GM21515 (cell line): ENCODE measurements around the gene CAV3.

Source experiments
- ATAC-seq: cut with Tn5 transposase; IDR thresholded peaks from one replicate; pipeline ENCODE4 v1.9.1; 2021; ENCODE audit not compliant: unreplicated experiment

CAV3 gene

DNA sequence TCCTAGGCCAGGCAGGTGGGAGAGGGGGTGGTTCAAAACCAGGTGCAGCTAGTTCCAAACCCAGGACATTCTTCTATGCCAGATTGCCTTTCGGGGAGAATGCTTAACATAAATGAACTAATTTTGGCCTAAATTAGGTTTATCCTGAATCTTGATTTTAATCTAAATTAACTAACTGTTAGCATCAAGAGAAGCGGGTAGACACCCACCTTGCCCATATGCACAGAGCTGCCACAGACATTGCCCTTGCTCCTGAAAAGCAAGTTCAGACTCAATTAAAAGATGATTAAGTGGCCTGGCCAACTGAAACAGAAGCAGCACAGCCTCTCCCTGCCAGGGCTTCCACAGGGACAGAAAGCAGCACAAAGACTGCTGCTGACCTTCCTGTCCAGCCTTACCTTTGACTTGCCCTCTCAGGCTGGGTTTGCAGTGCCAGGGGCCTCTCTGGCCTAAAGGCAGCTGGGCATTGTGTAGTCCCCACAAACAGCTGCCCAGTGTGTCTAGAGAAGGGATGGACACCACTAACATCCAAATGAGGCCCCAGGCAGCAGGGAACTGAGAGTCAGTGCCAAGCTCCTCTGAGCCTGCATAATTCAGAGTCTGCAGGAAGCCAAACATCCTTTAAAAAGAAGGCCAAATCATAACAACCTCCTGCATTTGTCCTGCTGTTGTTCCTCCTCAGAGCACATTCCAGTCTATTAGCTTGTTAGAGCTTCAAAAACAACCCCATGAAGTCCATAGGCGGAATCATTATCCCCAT lies 51.3 kb downstream of the CAV3 start:
- no peak for ATAC-seq

DNA sequence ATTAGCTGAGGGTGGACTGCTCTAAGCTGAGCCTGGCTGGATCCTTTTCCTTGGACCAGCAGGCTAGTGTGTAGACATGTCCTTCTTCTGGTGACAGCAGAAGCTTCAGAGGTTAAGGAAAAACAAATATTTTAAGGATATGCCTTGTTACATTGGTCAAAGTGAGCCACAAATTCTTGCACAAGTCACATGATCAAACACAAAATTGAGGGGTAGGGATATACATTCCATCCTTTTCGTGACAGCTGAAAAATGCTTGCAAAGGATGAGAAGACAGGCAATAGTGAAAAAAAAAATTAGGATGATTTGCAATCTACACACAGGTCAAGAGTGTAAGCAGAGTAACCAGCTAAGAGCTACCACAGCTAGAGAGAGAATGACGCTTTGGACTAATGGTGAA lies 56.9 kb downstream of the CAV3 start:
- ATAC-seq: no peak

DNA sequence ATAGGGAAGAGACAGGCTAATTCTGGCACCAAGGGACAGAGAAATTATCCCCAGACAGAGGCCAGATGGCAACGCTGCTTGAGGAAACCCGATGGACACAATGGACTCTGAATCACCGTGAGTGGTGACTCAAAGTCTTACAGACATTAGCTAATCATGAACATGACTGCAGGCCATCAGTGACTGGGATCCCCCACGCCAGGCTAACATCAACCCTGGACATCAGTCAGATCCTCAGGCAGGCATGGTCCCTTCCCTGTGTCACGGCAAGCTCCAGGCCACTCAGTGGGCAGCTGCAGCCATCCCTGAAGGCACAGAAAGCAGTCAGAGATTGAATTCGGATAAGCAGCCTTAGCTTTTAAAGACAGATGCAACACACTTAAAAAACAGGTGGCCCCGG lies 59.6 kb downstream of the CAV3 start:
- ATAC-seq: no peak

DNA sequence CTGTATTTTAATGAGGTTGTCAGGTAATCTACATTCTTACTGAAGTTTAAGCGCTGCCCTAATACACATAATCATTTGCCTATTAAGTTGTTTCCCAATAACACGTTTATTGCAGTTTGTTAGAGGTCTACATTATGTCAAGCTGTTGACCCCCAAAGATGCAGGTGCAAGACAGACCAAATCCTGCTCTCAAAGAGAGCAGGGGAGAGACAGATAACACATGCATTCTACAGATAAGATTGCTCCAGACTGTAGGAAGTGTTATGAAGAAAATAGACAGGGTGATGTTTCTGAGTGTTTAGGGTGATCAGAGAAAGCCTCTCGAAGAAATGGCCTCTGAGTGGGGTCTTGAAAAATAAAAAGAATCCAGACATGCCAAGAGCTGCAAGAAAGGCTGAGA lies 60.6 kb downstream of the CAV3 start:
- ATAC-seq: no peak
